Central memory CD8-positive, alpha-beta T cell (primary cell): Measurements from ENCODE around the gene PLIN4.

Experiments used
- ATAC-seq: fragments of 150-1000 bp; cut with Tn5 transposase; replicated peaks from 2 replicates; pipeline ENCODE4 v1.10.0; 2022; ENCODE audit warnings: mild to moderate bottlenecking, moderate FRiP score, moderate number of reproducible peaks; ENCODE audit not compliant: poor library complexity, severe bottlenecking; ENCODE audit errors: extremely low read depth
- DNase-seq, 2 donors: peaks; one replicate each; pipeline ENCODE4 v3.0.0; 2021; ENCODE audit warnings: low spot score in 2 of 2
- H3K27ac Mint-ChIP-seq: one replicate; pipeline ENCODE4 v1.8.0; 2022; ENCODE audit warnings: low read depth, mild to moderate bottlenecking, moderate library complexity, mixed read lengths
- H3K27me3 Mint-ChIP-seq: one replicate; pipeline ENCODE4 v1.8.0; 2022; ENCODE audit warnings: mixed read lengths
- H3K36me3 Mint-ChIP-seq: one replicate; pipeline ENCODE4 v1.8.0; 2022; ENCODE audit warnings: mild to moderate bottlenecking, moderate library complexity, mixed read lengths; ENCODE audit not compliant: insufficient read depth
- H3K4me1 Mint-ChIP-seq: one replicate; pipeline ENCODE4 v1.8.0; 2022; ENCODE audit warnings: mixed read lengths
- H3K4me3 Mint-ChIP-seq: one replicate; pipeline ENCODE4 v1.8.0; 2022; ENCODE audit warnings: mild to moderate bottlenecking, moderate library complexity, mixed read lengths
- H3K9me3 Mint-ChIP-seq: one replicate; pipeline ENCODE4 v1.8.0; 2022; ENCODE audit warnings: mixed read lengths

Gene PLIN4

GRCh38 chr19:4516199-4516938, 1.9 kb downstream of the PLIN4 start:
- Mint-ChIP-seq H3K4me3 (no peak overlapping the region), H3K9me3 (no peaks in the 10 kb centered on the region), H3K27me3 (peaks cover 17% of the 10 kb centered on the region), H3K27ac (no peak overlapping the region), H3K36me3 (no peaks in the 10 kb centered on the region), H3K4me1 (peaks cover 5% of the 10 kb centered on the region)
- DNase-seq (no peak), ATAC-seq (no peak)

DNA sequence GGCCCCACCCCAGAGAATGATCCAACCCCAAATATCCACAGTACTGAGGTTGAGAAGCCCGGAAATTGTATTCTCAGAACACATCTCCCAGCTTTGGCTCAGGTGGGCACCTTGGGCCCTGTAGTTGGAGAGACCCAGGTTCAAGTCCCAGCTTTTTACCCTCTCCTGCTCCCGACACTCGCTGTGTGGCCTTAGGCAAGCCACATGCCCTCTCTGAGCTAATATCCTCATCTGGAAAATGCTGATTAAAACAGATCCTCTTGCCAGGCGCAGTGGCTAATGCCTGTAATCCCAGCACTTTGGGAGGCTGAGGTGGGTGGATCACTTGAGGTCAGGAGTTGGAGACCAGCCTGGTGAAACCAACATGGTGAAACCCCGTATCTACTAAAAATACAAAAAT, 2.6 kb downstream of the PLIN4 start:
- DNase-seq, result no peak
- no peak for ATAC-seq
- H3K4me3 Mint-ChIP-seq, result no peak overlapping the region
- no peaks in the 10 kb centered on the region for H3K9me3 Mint-ChIP-seq
- H3K27ac Mint-ChIP-seq, result no peak overlapping the region
- H3K36me3 Mint-ChIP-seq, result no peaks in the 10 kb centered on the region
- peaks cover 5% of the 10 kb centered on the region for H3K4me1 Mint-ChIP-seq
- peaks cover 10% of the 10 kb centered on the region for H3K27me3 Mint-ChIP-seq

GRCh38 chr19:4513248-4513647, 5.0 kb downstream of the PLIN4 start:
- Mint-ChIP-seq H3K4me1 (no peaks in the 10 kb centered on the region), H3K27me3 (no peaks in the 10 kb centered on the region), H3K4me3 (no peak overlapping the region), H3K36me3 (no peaks in the 10 kb centered on the region), H3K27ac (no peak overlapping the region), H3K9me3 (no peaks in the 10 kb centered on the region)
- no peak for ATAC-seq
- DNase-seq, result no peak

DNA sequence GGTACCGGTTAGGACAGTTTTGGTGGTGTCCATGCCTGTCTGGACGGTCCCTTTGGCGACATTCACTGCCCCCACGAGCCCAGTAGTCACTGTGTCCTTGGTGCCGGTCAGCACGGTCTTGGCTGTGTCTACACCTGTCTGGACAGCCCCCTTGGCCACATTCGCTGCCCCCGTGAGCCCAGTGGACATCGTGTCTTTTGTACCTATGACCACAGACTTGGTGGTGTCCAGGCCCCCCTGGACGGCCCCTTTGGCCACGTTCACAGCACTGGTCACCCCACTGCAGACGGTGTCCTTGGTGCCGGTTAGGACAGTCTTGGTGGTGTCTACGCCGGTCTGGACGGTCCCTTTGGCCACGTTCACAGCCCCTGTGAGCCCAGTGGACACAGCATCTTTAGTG, 6.2 kb downstream of the PLIN4 start:
- no peaks in the 10 kb centered on the region for H3K27me3 Mint-ChIP-seq
- H3K27ac Mint-ChIP-seq, result no peak overlapping the region
- no peaks in the 10 kb centered on the region for H3K9me3 Mint-ChIP-seq
- no peak for ATAC-seq
- H3K36me3 Mint-ChIP-seq, result no peaks in the 10 kb centered on the region
- no peak for DNase-seq
- no peaks in the 10 kb centered on the region for H3K4me1 Mint-ChIP-seq
- no peak overlapping the region for H3K4me3 Mint-ChIP-seq

DNA sequence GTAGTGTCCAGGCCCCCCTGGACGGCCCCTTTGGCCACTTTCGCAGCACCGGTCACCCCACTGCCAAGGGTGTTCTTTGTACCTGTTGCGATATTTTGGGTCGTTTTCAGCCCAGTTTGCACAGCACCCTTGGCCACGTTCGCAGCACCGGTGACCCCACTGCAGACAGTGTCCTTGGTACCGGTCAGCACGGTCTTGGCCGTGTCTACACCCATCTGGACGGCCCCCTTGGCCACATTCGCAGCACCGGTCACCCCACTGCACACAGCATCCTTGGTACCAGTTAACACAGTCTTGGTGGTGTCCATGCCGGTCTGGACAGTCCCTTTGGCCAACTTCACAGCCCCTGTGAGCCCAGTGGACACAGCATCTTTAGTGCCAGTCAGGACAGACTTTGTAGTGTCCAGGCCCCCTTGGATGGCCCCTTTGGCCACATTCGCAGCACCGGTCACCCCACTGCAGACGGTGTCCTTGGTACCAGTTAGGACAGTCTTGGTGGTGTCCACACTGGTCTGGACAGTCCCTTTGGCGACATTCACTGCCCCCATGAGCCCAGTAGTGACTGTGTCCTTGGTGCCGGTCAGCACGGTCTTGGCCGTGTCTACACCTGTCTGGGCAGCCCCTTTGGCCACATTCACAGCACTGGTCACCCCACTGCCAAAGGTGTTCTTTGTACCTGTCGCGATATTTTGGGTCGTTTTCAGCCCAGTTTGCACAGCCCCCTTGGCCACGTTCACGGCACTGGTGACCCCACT, 6.8 kb downstream of the PLIN4 start:
- no peak for DNase-seq
- Mint-ChIP-seq H3K27me3 (no peaks in the 10 kb centered on the region), H3K4me3 (no peak overlapping the region), H3K4me1 (peaks cover 3% of the 10 kb centered on the region), H3K36me3 (no peaks in the 10 kb centered on the region), H3K27ac (no peak overlapping the region), H3K9me3 (no peaks in the 10 kb centered on the region)
- no peak for ATAC-seq

DNA sequence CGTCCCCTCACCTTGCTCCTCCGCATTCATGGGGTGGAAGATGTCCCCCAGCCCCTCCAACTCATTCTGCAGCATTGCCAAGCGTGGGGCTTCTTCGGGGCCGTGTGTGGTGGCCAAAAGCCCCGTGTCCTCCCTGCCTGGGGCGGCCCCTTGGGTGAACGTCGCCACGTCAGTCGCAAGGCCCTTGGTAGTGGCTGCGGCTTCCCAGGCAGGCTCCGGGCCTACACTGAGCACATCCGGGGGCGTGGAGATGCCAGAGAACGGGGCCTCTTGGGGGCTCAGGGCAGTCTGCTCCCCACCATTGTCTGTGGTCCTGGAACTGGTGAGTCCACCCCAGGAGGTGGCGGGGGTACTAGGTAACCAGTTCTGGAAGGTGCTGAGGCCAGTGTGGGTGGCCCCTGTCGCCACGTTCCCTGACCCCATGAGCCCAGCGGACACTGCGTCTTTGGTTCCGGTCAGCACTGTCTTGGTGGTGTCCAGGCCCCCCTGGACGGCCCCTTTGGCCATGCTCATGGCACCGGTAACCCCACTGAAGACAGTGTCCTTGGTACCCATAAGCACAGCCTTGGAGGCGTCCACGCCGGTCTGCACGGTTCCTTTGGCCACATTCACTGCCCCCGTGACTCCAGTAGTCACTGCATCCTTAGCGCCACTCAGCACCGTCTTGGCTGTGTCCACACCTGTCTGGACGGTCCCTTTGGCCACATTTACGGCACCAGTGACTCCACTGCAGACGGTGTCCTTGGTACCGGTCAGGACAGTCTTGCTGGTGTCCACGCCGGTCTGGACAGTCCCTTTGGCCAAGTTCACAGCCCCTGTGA, 7.6 kb downstream of the PLIN4 start:
- no peaks in the 10 kb centered on the region for H3K9me3 Mint-ChIP-seq
- no peak overlapping the region for H3K4me3 Mint-ChIP-seq
- peaks cover 11% of the 10 kb centered on the region for H3K4me1 Mint-ChIP-seq
- ATAC-seq (no peak), DNase-seq (no peak)
- H3K36me3 Mint-ChIP-seq, result peaks cover 2% of the 10 kb centered on the region
- H3K27ac Mint-ChIP-seq, result no peak overlapping the region
- H3K27me3 Mint-ChIP-seq, result no peaks in the 10 kb centered on the region

- peaks cover 2% of the 10 kb centered on the region for H3K36me3 Mint-ChIP-seq
- no peaks in the 10 kb centered on the region for H3K27me3 Mint-ChIP-seq
- H3K4me3 Mint-ChIP-seq, result no peak overlapping the region
- peaks cover 13% of the 10 kb centered on the region for H3K4me1 Mint-ChIP-seq
- DNase-seq (no peak), ATAC-seq (no peak)
- H3K9me3 Mint-ChIP-seq, result no peaks in the 10 kb centered on the region
- H3K27ac Mint-ChIP-seq, result no peak overlapping the region
Observed at GRCh38 chr19:4508698-4509097, 9.6 kb downstream of the PLIN4 start.

DNA sequence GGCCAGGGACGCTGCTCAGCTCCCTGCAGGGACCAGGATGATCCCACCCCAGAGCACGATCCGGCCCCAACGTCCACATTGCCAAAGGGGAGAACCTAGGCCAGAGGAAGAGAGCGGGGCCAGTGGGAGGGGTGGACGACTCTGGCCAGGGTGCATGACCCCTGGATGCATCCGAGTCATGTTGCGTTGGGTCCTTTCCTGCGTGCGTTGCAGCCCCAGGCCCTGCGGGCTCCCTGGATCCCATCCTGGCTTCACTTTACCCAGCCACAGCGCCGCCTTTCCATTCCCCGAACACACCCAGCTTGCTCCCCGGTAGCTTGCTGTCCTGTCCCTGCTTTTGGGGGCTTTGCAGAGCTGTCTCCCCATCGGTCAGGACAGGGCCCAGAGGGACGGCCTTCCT, 10.5 kb downstream of the PLIN4 start:
- no peak overlapping the region for H3K27ac Mint-ChIP-seq

DNA sequence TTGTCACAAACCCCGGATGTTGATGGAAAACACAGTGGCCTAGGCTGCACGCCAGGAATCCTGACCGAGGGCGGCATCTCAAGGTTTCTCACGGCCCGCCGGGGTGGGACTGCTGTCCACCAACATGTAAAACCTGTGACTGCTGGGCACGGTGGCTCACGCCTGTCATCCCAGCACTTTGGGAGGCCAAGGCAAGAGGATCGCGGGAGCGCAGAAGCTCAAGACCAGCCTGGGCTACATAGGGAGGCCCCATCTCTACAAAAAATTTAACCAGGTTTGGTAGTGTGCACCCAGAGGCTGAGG, 11.2 kb downstream of the PLIN4 start:
- Mint-ChIP-seq H3K27ac (no peak overlapping the region), H3K4me1 (peaks cover 13% of the 10 kb centered on the region), H3K36me3 (peaks cover 2% of the 10 kb centered on the region), H3K9me3 (no peaks in the 10 kb centered on the region), H3K27me3 (no peaks in the 10 kb centered on the region), H3K4me3 (no peak overlapping the region)
- no peak for DNase-seq
- ATAC-seq, result no peak

More for the DNA sequence above, 10.5 kb downstream of the PLIN4 start:
- Mint-ChIP-seq H3K4me3 (no peak overlapping the region), H3K4me1 (peaks cover 13% of the 10 kb centered on the region), H3K36me3 (peaks cover 2% of the 10 kb centered on the region), H3K27me3 (no peaks in the 10 kb centered on the region), H3K9me3 (no peaks in the 10 kb centered on the region)
- ATAC-seq (no peak), DNase-seq (no peak)

DNA sequence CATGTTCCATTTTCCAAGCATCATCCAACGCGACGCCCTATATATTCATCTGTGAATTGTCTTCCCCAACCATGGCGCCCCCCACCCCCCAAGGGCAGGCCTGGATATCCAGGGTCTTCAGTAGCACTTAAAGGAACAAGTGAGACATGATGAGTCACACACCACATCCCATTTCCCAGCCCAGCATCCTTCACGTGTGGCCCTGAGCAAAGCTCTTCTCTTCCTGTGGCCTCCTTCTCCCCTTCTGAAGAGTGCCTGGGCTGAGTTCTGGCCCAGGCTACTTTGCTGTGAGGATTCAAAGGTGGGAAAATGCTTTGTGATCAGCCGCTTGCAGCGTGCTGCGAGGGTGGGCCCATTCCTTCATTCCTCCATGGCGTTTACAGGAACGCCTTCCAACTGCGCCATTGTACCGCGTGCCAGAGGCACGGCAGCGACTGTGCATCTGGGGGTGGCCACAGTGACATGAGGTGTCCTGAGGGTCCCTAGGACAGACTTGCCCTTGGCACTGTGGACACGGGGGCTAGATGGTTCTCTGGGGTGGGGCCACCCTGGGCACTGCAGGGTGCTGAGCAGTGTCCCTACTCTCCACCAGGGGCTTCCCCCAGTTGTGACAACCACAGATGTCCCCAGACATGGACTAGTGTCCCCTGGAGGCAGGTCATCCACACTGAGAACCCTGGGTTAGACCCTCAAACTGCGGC, 11.7 kb downstream of the PLIN4 start:
- peaks cover 13% of the 10 kb centered on the region for H3K4me1 Mint-ChIP-seq
- DNase-seq (no peak), ATAC-seq (no peak)
- H3K27ac Mint-ChIP-seq, result peak overlapping the region; percentile 64
- H3K27me3 Mint-ChIP-seq, result no peaks in the 10 kb centered on the region
- H3K9me3 Mint-ChIP-seq, result no peaks in the 10 kb centered on the region
- no peak overlapping the region for H3K4me3 Mint-ChIP-seq
- H3K36me3 Mint-ChIP-seq, result peaks cover 2% of the 10 kb centered on the region

GRCh38 chr19:4505570-4506448, 12.5 kb downstream of the PLIN4 start:
- no peak for DNase-seq
- Mint-ChIP-seq H3K4me3 (no peak overlapping the region), H3K36me3 (peaks cover 2% of the 10 kb centered on the region), H3K27ac (peak overlapping the region; percentile 64), H3K9me3 (no peaks in the 10 kb centered on the region), H3K4me1 (peaks cover 13% of the 10 kb centered on the region), H3K27me3 (no peaks in the 10 kb centered on the region)
- no peak for ATAC-seq
